HCT116 (cell line): ENCODE data around the gene HRH3. TPM values are rescaled to one million over a fixed set of nuclear protein-coding genes. Genes with fewer than 3 reads are reported as not detected.
A peak's percentile ranks its signal among the peaks of the same experiment; 100 is the strongest.

Source experiments
- ATAC-seq: fragments of 200-7000 bp; cut with Tn5 transposase; 2 replicates; pipeline ENCODE4 v1.9.1; 2020; ENCODE audit warnings: mild to moderate bottlenecking, moderate library complexity
- BruUV-seq: library from RNA; stranded (reverse); fragments of 400-500 nt; replicated peaks from 2 replicates; lab custom pipeline; 2021; lab: Mats Ljungman, UMichigan
- CTCF ChIA-PET: fragments of 300-600 bp; sonication (Branson Sonifier 250); formaldehyde crosslinking; loops from one replicate; lab custom pipeline; 2021; ENCODE audit warnings: antibody characterized with exemption; lab: Charles Lee
- POLR2A ChIA-PET: fragments of 300-600, 350-600 bp; sonication (Branson Sonifier 250); formaldehyde crosslinking; loops from one replicate; lab custom pipeline; 2021; ENCODE audit warnings: antibody characterized with exemption; lab: Charles Lee
- RAD21 ChIA-PET, 2 experiments: fragments of 300-600 bp; sonication (Branson Sonifier 250); formaldehyde crosslinking; loops; one replicate each; lab custom pipeline; 2023; ENCODE audit warnings: low total read pairs in 2 of 2; ENCODE audit not compliant: uncharacterized antibody in 2 of 2, unreplicated experiment in 2 of 2, low non-redundant PET in 1 of 2; lab: Charles Lee
- DNase-seq: peaks from one replicate; pipeline ENCODE4 v3.0.0-alpha.2; 2010; ENCODE audit warnings: low read depth, low spot score
- H2AFZ ChIP-seq: fragments of 200-600 bp; shearing (Covaris generic), sonication (generic); 2 replicates; pipeline ENCODE4 v1.6.1; 2017; ENCODE audit warnings: low read depth, mixed run types, mixed read lengths, antibody characterized with exemption, low read length; ENCODE audit not compliant: poor library complexity, severe bottlenecking
- H3K27ac ChIP-seq: 2 replicates; pipeline ENCODE4 v1.5.1; 2012; ENCODE audit warnings: low read depth, low read length
- H3K27me3 ChIP-seq: fragments of 200-600 bp; sonication (generic); 2 replicates; pipeline ENCODE4 v1.6.1; 2016; ENCODE audit warnings: mixed run types, low read length, mixed read lengths; ENCODE audit not compliant: insufficient read depth
- H3K36me3 ChIP-seq, 2 experiments: fragments of 200-500 bp in 1 of 2; fragments of 200-600 bp in 1 of 2; sonication (Bioruptor generic) in 1 of 2; sonication (generic) in 1 of 2; 2 replicates each; pipeline versions ENCODE4 v1.5.1 to v1.6.1; 2014 to 2016; ENCODE audit warnings: low read length in 2 of 2, inconsistent platforms in 1 of 2, mixed read lengths in 1 of 2, mixed run types in 1 of 2; ENCODE audit not compliant: insufficient read depth in 2 of 2, control insufficient read depth in 1 of 2
- H3K4me1 ChIP-seq, 2 experiments: fragments of 200-600 bp in 1 of 2; sonication (generic) in 1 of 2; 2 replicates each; pipeline versions ENCODE4 v1.5.1 to v1.6.1; 2012 to 2017; ENCODE audit warnings: low read length in 2 of 2, inconsistent platforms in 1 of 2, mild to moderate bottlenecking in 1 of 2, mixed read lengths in 1 of 2, mixed run types in 1 of 2, moderate library complexity in 1 of 2; ENCODE audit not compliant: insufficient read depth in 2 of 2, control insufficient read depth in 1 of 2
- H3K4me2 ChIP-seq: fragments of 200-600 bp; sonication (generic); 2 replicates; pipeline ENCODE4 v1.6.1; 2017; ENCODE audit warnings: mixed run types, low read length, mixed read lengths
- H3K4me3 ChIP-seq, 2 experiments: fragments of 200-600 bp in 1 of 2; sonication (generic) in 1 of 2; replicated peaks in 1 of 2; 2 replicates each; pipeline ENCODE4 v1.5.1; 2011 to 2016; ENCODE audit warnings: low read length in 2 of 2, control low read depth in 1 of 2, low read depth in 1 of 2, mild to moderate bottlenecking in 1 of 2, mixed read lengths in 1 of 2, mixed run types in 1 of 2
- H3K79me2 ChIP-seq: fragments of 200-600 bp; sonication (generic); 2 replicates; pipeline ENCODE4 v1.6.1; 2017; ENCODE audit warnings: mild to moderate bottlenecking, mixed run types, low read length, moderate library complexity, mixed read lengths; ENCODE audit not compliant: insufficient read depth
- H3K9ac ChIP-seq: fragments of 200-600 bp; sonication (generic); 2 replicates; pipeline ENCODE4 v1.6.1; 2016; ENCODE audit warnings: low read length, mixed read lengths
- H3K9me2 ChIP-seq: fragments of 200-600 bp; sonication (generic), shearing (Covaris generic); 2 replicates; pipeline ENCODE4 v1.6.1; 2017; ENCODE audit warnings: mixed run types, mild to moderate bottlenecking, moderate library complexity; ENCODE audit not compliant: insufficient read depth
- H3K9me3 ChIP-seq, 2 experiments: fragments of 200-500 bp in 1 of 2; fragments of 200-600 bp in 1 of 2; sonication (Bioruptor generic) in 1 of 2; sonication (generic) in 1 of 2; 2 replicates each; pipeline ENCODE4 v1.6.1; 2014 to 2017; ENCODE audit warnings: low read length in 2 of 2, mixed read lengths in 2 of 2, inconsistent platforms in 1 of 2, low read depth in 1 of 2, mild to moderate bottlenecking in 1 of 2, mixed run types in 1 of 2, moderate library complexity in 1 of 2; ENCODE audit not compliant: control insufficient read depth in 1 of 2, insufficient read depth in 1 of 2
- H4K20me1 ChIP-seq: fragments of 200-600 bp; sonication (generic), shearing (Covaris generic); 2 replicates; pipeline ENCODE4 v1.6.1; 2017; ENCODE audit warnings: mixed run types, mild to moderate bottlenecking, moderate library complexity; ENCODE audit not compliant: insufficient read depth
- CEBPB ChIP-seq: IDR thresholded peaks from 2 replicates; pipeline ENCODE4 v1.6.1; 2012; ENCODE audit warnings: low read depth
- EGR1 ChIP-seq: IDR thresholded peaks from 2 replicates; pipeline ENCODE4 v1.6.1; 2012; ENCODE audit warnings: low read depth
- ELF1 ChIP-seq: IDR thresholded peaks from 2 replicates; pipeline ENCODE4 v1.6.1; 2012; ENCODE audit warnings: low read depth, borderline replicate concordance
- EZH2 ChIP-seq: fragments of 200-600 bp; sonication (generic); IDR thresholded peaks from 2 replicates; pipeline ENCODE4 v1.6.1; 2017; ENCODE audit warnings: antibody characterized with exemption, mixed run types
- EZH2phosphoT487 ChIP-seq: fragments of 200-600 bp; IDR thresholded peaks from 2 replicates; pipeline ENCODE4 v1.6.1; 2018; ENCODE audit warnings: antibody characterized with exemption, borderline replicate concordance
- JUND ChIP-seq: IDR thresholded peaks from 2 replicates; pipeline ENCODE4 v1.6.1; 2012
- MAX ChIP-seq: IDR thresholded peaks from 2 replicates; pipeline ENCODE4 v1.6.1; 2012
- POLR2A ChIP-seq: IDR thresholded peaks from 2 replicates; pipeline ENCODE4 v1.7.0; 2011; ENCODE audit warnings: borderline replicate concordance; ENCODE audit not compliant: insufficient read depth, insufficient read length; ENCODE audit errors: extremely low read depth
- POLR2AphosphoS5 ChIP-seq: IDR thresholded peaks from 2 replicates; pipeline ENCODE4 v1.6.1; 2011; ENCODE audit warnings: mild to moderate bottlenecking, low read depth, low read length, moderate library complexity
- RAD21 ChIP-seq: IDR thresholded peaks from 2 replicates; pipeline ENCODE4 v1.6.1; 2012; ENCODE audit warnings: low read depth, mild to moderate bottlenecking
- SIN3A ChIP-seq: IDR thresholded peaks from 2 replicates; pipeline ENCODE4 v1.6.1; 2012; ENCODE audit warnings: low read depth
- SRF ChIP-seq: IDR thresholded peaks from 2 replicates; pipeline ENCODE4 v1.6.1; 2012; ENCODE audit warnings: low read depth
- YY1 ChIP-seq: IDR thresholded peaks from 2 replicates; pipeline ENCODE4 v1.6.1; 2011; ENCODE audit warnings: low read length, low read depth, moderate library complexity, mild to moderate bottlenecking; ENCODE audit not compliant: insufficient replicate concordance; ENCODE audit errors: extremely low read depth
- ZFX ChIP-seq: fragments of 450-650 bp; IDR thresholded peaks from 2 replicates; pipeline ENCODE4 v1.6.1; 2017
- intact Hi-C: fragments of 100-400 bp; cut with micrococcal nuclease; formaldehyde crosslinking; loops from 2 replicates; pipeline ENCODE4 v1.10.0; 2022
- total RNA-seq: library from RNA; stranded (reverse); gene quantifications from one replicate; pipeline ENCODE4 v1.2.1, GENCODE V29; 2021; ENCODE audit not compliant: unreplicated experiment
- TF ChIP-seq, protein P1 (sequence below): IDR thresholded peaks from 2 replicates; pipeline ENCODE4 v1.6.1; 2012
- TF ChIP-seq, protein P2 (sequence below), 3 experiments: fragments of 200-600 bp in 1 of 3; sonication (generic) in 1 of 3; IDR thresholded peaks in 2 of 3; conservative IDR thresholded peaks in 1 of 3; 2 replicates each; pipeline ENCODE4 v1.5.1; 2012 to 2017; ENCODE audit warnings: low read depth in 2 of 3, low read length in 2 of 3, antibody characterized with exemption in 1 of 3, borderline replicate concordance in 1 of 3, control low read depth in 1 of 3, mild to moderate bottlenecking in 1 of 3, mixed read lengths in 1 of 3, mixed run types in 1 of 3, moderate library complexity in 1 of 3; ENCODE audit not compliant: insufficient read depth in 1 of 3

The HRH3 gene
- total RNA-seq, 1 experiment from 2014 or later: not detected

DNA sequence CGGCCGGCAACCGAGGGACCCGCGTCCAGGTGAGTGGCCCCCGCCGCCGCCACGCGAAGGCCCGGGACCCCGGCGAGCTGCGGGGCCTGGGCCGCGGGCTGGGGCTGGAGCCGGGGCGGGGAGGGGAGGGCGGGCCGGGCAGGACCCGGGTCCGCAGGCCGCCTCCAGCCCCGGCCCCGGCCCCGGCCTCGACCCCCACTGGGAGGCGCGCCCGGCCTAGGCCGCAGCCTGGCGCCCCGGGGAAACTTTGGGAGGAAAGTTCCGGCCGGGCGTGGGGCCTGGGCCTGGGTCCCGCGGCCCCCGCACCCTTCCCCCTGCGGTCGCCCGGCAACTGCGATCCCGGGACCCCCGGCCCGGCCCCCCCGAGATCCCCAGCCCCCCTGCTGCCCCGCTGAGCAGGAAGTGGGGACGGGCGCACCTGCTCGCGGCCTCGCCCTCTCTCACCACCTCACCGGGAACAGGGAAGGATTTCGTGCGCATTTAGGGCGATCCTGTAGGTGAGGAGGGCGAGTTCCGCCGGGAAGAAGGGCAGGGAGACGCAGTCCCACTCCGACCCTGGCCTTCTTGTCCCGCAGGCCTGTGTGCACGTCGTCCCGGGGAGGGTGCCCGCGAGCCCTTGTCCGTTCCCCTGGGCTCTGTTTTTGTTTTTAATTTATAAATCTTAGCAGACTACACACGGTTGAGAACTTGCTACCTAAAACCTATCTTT is 18.6 kb upstream of the HRH3 start:
- Histone ChIP-seq H3K4me1 (peaks cover 5 to 29% of the 10 kb centered on the region in 2 experiments; a peak in 3 of 4 replicates), H3K9me3 (no peaks in the 10 kb centered on the region), H3K27ac (peak overlapping the region; percentile 46), H3K79me2 (peaks cover 22% of the 10 kb centered on the region), H3K27me3 (no peaks in the 10 kb centered on the region), H3K9ac (peak overlapping the region; percentile 76), H3K36me3 (no peaks in the 10 kb centered on the region), H2AFZ (no peak overlapping the region), H3K4me2 (peak overlapping the region; percentile 93), H3K4me3 (peak overlapping the region; percentile 63 to 80), H3K9me2 (no peaks in the 10 kb centered on the region), H4K20me1 (no peaks in the 10 kb centered on the region)
- CTCF ChIA-PET: no interaction called here
- ATAC-seq (peak; percentile 18), DNase-seq (no peak)
- POLR2A ChIA-PET: no interaction called here
- TF ChIP-seq ZFX (peak; percentile 91), MAX (no peak)
- RAD21 ChIA-PET: no interaction called here
- BruUV-seq: no TSS peak
- intact Hi-C loops: no loop called here

DNA sequence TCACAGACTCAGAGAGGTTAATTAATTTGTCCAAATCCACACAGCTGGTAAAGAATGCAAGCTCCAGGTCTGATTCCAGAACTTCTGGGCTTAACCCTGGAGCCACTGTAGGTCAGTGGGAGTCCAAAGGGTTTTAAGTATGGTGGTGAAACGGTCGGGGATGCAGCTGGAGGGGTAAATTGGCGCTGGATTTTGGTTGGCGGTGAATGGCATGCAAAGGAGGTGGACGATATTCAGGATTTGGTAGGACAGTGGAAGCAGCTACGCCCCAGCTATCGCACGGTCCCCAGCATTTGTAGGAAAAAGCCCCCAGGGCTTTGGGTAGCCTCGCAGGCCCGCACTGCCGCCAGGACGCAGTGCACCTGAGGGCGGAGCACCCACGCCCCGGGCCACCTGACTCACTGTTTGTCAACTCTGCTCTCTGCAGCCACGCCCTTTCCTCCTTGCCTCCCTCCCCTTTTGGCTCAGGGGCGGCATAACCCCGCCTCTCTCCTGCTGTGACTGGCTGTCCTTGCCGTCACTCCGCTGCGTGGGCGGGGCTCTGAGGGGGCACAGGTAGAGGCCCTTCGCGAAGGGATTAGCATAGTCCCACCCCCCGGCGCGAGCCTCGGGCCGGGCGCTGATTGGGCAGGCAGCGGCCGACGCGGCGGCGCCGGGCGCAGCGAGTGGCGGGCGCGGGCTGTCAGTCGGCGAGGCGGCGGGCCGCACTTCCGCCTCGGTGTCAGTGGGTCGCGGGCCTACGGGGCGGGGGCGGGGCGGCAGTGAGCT is 17.9 kb upstream of the HRH3 start, which contains the start of gene OSBPL2:
OSBPL2 (plus strand) TSS at position 721 of the 768 bp plus-strand sequence. CDS start 17,664 bp downstream, outside the sequence.
- peak within 1 kb of the TSS; percentile 76 for H3K9ac ChIP-seq
- peak; percentile 98 for ATAC-seq
- ChIA-PET CTCF (no interaction called here), POLR2A (no interaction called here), RAD21 (no interaction called here)
- H3K79me2 ChIP-seq: peaks cover 22% of the 10 kb centered on the region
- intact Hi-C loops: no loop called here
- no peaks in the 10 kb centered on the region for H4K20me1 ChIP-seq
- no peaks in the 10 kb centered on the region for H3K9me2 ChIP-seq
- BruUV-seq: no TSS peak
- no peak within 1 kb of the TSS for H2AFZ ChIP-seq
- peak within 1 kb of the TSS; percentile 93 for H3K4me2 ChIP-seq
- H3K27ac ChIP-seq: peak within 1 kb of the TSS; percentile 46
- H3K4me3 ChIP-seq: peak within 1 kb of the TSS; percentile 63 to 80
- H3K36me3 ChIP-seq: no peaks in the 10 kb centered on the region
- no peaks in the 10 kb centered on the region for H3K27me3 ChIP-seq
- H3K4me1 ChIP-seq: peaks cover 5 to 35% of the 10 kb centered on the region in 2 experiments; a peak in 3 of 4 replicates
- peak; percentile 97 for DNase-seq
- H3K9me3 ChIP-seq: no peaks in the 10 kb centered on the region
- TF ChIP-seq, protein P1, sequence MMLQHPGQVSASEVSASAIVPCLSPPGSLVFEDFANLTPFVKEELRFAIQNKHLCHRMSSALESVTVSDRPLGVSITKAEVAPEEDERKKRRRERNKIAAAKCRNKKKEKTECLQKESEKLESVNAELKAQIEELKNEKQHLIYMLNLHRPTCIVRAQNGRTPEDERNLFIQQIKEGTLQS: no peak
- TF ChIP-seq SRF: peak; percentile 96
- no peak for TF ChIP-seq CEBPB
- TF ChIP-seq YY1: peak; percentile 18
- TF ChIP-seq POLR2AphosphoS5: 0 out of 2 replicates have a peak, but pooled peaks have one; percentile 32
- TF ChIP-seq POLR2A: no peak
- no peak for TF ChIP-seq JUND
- TF ChIP-seq SIN3A: no peak
- no peak for TF ChIP-seq RAD21
- TF ChIP-seq, protein P2, sequence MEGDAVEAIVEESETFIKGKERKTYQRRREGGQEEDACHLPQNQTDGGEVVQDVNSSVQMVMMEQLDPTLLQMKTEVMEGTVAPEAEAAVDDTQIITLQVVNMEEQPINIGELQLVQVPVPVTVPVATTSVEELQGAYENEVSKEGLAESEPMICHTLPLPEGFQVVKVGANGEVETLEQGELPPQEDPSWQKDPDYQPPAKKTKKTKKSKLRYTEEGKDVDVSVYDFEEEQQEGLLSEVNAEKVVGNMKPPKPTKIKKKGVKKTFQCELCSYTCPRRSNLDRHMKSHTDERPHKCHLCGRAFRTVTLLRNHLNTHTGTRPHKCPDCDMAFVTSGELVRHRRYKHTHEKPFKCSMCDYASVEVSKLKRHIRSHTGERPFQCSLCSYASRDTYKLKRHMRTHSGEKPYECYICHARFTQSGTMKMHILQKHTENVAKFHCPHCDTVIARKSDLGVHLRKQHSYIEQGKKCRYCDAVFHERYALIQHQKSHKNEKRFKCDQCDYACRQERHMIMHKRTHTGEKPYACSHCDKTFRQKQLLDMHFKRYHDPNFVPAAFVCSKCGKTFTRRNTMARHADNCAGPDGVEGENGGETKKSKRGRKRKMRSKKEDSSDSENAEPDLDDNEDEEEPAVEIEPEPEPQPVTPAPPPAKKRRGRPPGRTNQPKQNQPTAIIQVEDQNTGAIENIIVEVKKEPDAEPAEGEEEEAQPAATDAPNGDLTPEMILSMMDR (IDR thresholded peaks at IDR 0.05 in 2 of 3, conservative IDR thresholded peaks at IDR 0.05 in 1 of 3; ENCODE audit: borderline replicate concordance in 1 of 3, insufficient read depth in 1 of 3, low read depth in 2 of 3, low read length in 2 of 3): no peak
- TF ChIP-seq EZH2: no peak
- TF ChIP-seq EZH2phosphoT487: no peak
- no peak; the same call in 1 of the 2 replicates for TF ChIP-seq ELF1
- TF ChIP-seq EGR1: peak; percentile 94
